Stimulated activated naive CD8-positive, alpha-beta T cell treated with anti-CD3 and anti-CD28 coated beads, Interleukin-15, Interleukin-2, amounts not matched to agents 100 U/mL and 50 U/mL, for 24 hours (primary cell): ENCODE data around the gene LTC4S.

ENCODE experiments used
- ATAC-seq: fragments of 150-1000 bp; cut with Tn5 transposase; one replicate; pipeline ENCODE4 v1.10.0; 2021
- DNase-seq: peaks from one replicate; pipeline ENCODE4 v3.0.0; 2021

The LTC4S gene

GRCh38 chr5:179812135-179812825 lies 18.5 kb downstream of the LTC4S start:
- DNase-seq, result no peak
- no peak for ATAC-seq

DNA sequence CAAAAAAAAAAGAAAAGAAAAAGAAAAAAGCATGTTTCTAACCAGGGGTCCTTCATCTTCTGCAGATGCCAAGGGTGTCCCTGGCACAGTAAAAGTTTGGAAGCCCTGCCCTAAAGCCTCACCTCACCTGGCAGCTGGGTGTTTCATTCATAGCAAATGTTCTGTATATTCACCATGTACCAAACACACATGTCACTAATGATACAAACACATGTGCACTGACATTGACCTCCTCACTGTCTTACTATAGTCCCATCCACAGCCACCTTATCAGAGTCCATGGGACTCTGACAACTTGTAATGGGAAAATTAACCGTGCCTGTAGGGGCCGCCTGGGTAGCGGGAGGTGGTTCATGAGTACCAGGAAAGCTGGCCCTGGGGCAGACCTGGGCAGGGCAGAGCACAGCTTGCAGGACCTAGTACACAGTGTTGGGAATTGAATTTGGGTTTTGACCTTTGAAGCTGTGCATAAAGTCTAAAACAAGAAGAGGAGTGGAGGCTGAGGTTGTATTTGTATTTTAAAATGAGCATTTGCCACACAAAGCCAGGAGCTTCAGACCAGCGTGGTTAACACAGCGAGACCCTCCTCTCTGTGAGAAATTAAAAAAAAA lies 19.3 kb downstream of the LTC4S start:
- ATAC-seq, result no peak
- DNase-seq, result no peak

GRCh38 chr5:179814090-179814489 lies 20.3 kb downstream of the LTC4S start:
- ATAC-seq, result no peak
- no peak for DNase-seq

DNA sequence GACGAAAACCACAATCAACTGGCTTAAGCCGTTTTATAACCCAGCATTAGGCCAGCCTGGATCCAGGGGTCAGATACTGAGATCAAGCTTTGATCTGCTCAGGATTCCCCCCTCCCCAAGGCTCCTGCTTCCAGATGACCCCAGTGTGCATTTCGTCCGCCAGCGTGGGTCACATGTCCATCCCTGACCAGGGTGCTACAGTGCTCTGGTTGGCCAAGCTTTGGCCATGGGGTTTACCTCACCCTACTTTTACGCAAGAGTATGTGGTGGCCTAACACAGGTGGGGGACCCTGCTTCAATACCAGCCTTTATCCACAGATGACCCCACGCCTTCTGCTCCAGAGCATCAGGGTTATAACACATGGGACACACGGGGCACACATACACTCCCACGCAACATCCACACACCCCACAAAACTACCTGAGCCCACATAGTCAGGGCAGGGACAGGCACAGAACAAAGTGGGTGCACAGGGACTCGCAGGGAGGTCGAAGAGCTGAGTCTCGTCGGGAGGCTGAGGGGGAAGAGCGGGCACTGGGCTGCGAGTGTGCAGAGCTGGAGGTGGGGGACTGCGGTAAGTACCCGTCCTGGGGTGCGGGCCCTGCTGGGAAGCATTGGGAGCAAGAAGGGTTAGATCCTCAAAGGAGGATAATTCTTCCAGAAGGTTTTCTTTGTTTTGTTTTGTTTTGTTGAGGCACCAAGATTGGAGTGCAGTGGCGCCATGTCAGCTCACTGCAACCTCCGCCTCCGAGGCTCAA lies 21.9 kb downstream of the LTC4S start:
- DNase-seq (no peak), ATAC-seq (no peak)

GRCh38 chr5:179816401-179816795 lies 22.6 kb downstream of the LTC4S start:
- DNase-seq (no peak), ATAC-seq (no peak)

- ATAC-seq, result no peak
- DNase-seq, result peak; percentile 36
These were observed 23.1 kb downstream of the LTC4S start for GRCh38 chr5:179816796-179817469.

DNA sequence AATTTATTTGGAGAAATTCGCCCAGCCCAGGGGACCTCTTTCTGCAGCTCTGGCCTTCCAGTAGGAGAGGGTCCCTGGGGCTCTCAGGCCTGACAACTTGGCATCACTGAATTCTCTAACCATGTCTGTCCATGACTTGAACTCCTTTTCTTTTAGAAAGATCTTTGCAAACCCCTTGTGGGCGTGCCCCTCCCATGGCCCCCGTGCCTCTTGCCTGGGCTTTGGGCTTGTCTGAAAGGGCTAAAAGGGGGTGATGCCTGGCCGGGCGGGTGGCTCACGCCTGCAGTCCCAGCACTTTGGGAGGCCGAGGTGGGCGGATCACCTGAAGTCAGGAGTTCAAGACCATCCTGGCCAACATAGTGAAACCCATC lies 23.7 kb downstream of the LTC4S start:
- no peak for DNase-seq
- ATAC-seq, result no peak

- ATAC-seq (no peak), DNase-seq (no peak)
These were observed 24.3 kb downstream of the LTC4S start for GRCh38 chr5:179817890-179818745.

DNA sequence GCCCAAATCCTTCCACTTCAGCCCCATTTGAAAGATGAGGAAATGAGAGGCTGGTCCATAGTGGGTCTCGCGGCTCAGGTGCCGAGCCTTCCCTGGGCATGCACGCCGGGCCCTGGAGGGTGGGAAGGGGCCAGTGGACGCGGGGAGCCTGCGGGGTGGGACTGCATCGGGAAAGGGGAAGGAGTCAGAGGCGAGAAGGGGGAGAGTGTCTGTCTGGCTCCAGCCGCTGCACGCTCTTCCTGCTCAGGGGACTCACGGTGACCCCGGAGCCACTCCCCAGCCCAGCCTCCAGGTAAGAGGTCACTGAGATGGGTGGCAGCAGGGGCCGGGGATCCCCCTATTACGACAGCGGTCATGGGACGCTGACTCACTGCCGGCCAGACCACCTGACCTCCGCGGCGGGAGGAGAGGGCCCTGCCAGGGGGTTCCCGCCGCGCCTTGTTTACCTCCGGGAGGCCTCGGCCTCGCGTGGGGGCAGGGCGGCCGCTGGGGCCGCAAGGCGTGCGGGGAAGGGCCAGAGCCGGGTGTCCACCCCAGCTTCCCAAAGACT lies 25.0 kb downstream of the LTC4S start:
- DNase-seq (peak; percentile 93), ATAC-seq (peak; percentile 70)

DNA sequence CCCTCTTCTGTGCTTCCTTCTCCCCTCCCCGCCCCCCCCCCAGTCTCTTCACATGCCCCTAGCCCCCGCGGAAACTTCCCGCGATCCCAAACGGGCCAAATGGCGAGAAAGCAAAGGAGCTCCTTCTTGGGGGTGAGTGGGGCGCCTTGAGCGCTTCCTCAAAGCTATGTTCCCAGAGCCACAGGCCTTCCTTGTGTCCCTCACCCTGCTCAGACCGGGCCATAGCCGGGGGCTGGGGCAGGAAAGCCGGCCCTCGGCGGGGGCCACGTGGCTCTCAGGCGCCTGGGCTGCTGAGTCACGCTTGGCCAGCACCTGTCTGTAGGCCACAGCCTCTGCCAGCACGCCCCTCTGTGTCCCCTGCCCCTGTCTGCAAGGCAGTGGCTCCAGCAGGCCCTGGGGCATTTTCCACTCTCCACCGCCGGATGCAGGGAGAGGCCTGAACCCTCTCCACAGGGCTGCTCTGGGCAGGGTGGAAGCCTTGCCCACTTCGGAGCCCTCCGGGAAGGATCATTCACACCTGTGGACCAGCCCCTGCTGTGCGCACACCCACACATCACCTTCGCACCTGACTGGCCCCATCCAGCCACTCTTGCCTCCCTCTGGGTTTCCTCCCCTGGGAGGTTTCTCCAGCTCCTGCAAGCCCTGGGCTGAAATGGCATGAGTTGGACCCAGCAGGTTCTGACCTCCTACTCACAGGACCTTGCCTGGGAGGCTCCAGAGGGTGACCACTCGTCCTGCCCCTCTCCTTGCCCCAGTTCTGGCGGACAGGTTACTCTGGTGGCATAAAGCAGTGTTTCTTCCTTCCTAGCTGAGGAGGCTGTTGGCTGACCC lies 25.7 kb downstream of the LTC4S start:
- DNase-seq (peak; percentile 60), ATAC-seq (peak; percentile 12)

DNA sequence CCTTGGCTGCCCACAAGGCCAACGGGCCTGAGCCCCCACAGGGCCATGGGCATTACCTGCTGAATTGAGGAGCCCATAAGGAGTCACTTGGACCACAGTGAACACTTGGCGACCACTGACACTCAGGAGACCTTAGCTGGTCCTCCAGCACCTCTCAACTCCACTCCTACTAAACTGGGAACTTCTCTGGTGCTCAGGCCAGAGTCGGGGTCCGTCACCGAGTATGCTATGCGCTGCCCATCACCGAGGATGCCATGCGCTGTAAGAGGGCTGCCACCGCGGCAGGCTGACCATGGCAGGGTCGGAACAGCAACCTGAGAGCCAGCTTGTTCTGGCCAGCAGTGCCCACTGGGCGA lies 26.3 kb downstream of the LTC4S start:
- ATAC-seq (no peak), DNase-seq (peak; percentile 33)

GRCh38 chr5:179820483-179821297 lies 26.9 kb downstream of the LTC4S start, which contains the start of gene SQSTM1:
TSS of gene SQSTM1 (plus strand) at chr5:179820905. CDS start at chr5:179820937, 32 bp downstream.
- DNase-seq (peak; percentile 88), ATAC-seq (peak; percentile 55)

DNA sequence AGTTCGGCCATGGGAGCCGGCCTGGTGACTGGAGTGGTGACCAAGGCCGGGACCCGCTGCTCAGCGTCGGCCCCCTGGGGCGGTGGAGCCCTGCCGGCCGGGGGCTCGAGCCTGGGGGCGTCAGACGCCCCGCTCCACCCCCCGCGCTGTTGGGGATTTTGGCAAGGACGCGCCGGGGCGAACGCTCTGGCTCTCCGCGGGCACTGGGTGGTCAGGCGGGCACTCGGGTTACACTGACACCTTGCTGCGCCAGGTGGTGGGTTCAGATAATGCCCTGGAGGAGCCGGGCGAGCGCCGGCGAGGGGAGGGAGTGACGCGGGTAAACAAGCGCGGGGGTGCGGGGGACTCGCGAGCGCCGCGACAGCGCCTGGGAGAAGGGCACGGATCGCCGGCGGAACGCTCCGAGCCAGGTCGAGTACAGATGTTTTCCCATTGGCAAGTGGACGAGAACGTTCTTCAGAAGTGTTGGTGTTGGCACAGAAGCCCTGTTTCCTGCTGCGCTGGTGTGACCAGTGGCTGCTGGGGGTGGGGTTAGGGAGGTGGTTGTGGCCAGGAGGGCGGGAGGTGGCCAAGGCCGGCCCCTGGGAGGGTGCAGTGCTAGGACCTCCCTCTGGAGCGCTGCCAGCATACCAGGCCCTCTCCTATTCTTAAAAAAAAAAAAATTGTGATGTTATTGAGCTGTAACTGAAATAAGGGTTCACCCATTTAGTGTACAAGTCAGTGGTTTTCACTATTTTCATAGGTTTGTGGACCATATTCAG lies 27.7 kb downstream of the LTC4S start:
- DNase-seq, result peak; percentile 90
- ATAC-seq, result peak; percentile 68

- ATAC-seq, result no peak
- no peak for DNase-seq
These were observed 28.3 kb downstream of the LTC4S start for GRCh38 chr5:179822059-179822432.

DNA sequence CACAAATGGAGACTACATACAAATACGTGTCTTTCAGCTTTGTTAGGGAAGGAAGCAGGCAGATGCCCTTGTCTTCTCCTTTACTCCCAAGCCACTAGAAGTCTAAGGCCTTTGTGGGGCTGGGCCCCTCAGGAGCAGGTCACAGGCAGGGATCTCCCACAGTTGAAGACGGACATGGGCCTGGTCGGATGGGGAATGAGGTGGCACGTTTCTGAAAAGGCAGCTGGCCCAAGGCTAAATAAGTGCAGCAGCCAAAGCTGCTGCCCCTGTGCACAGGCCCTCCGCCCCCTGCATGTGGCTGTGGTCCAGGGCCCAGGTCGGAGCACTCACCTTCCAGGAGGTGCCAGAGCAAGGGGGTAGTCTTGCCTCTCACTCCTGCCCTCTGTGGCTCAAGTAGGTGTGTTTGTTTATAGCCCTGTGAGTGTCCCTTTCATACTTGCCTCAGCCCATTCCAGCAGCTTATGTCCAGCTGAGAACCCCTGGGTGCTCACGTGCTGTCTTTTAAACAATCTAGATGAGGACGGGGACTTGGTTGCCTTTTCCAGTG lies 28.7 kb downstream of the LTC4S start:
- ATAC-seq, result no peak
- DNase-seq, result no peak

- DNase-seq, result no peak
- no peak for ATAC-seq
These were observed 30.4 kb downstream of the LTC4S start for GRCh38 chr5:179823937-179824744.

DNA sequence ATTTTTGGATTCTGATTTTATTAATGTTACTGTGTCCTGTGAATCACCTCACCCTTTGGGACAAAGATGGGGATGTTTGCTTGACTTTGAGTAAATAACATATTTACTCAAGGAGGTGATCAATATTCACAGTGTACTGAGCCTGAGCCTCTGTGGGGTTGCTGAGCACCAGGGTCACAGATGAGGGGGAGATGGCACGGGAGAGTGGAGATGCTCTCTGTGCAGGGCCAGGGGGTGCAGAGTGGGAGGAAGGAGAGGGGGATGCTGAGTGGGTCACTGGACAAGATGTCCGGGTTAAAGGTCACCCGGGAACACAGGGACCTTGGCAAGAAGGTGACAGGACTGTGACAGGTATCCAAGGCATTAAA lies 30.9 kb downstream of the LTC4S start:
- ATAC-seq (no peak), DNase-seq (no peak)

DNA sequence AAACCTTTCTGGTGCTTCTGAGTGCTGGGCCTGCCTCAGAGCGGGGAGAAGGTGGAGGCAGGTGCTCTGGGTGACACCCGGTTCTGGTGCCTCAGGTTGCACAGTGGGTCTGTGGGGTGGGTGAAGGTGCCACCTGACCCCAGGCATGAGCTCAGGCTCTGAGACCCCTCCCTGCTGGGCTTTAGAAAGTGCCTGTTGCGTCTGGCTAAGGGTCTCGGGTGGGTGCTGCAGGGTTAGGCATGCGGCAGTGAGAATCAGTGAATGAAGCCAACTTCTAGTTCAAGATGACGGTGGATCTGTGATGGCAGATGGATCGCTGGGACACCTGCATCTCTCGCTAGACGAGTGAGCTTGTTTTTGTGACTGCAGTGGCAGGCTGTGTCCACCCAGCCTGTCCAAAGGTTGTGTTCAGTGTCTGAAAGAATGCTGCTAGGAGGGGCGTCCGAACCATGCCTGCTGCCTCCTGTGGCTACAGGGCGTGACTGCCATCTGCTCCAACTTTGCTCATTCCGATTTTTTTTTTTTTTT lies 31.9 kb downstream of the LTC4S start:
- ATAC-seq (no peak), DNase-seq (no peak)
